Loucy (cell line): Measurements from ENCODE around the gene CDCA3.
"Not testable (repeated sequence)": the region's sequence is repeated elsewhere in the genome, so short reads cannot be mapped to it uniquely, and the experiment has no call there.

Source experiments
- CTCF ChIP-seq: fragments of 200-600 bp; sonication (generic); conservative IDR thresholded peaks from 2 replicates; pipeline ENCODE4 v1.5.1; 2014; ENCODE audit warnings: mild to moderate bottlenecking, antibody characterized with exemption, low read length
- EZH2phosphoT487 ChIP-seq: fragments of 200-600 bp; IDR thresholded peaks from 2 replicates; pipeline ENCODE4 v1.6.1; 2018; ENCODE audit warnings: antibody characterized with exemption, mild to moderate bottlenecking, moderate library complexity, borderline replicate concordance

- not testable (repeated sequence) for TF ChIP-seq CTCF, EZH2phosphoT487
These were observed 14.2 kb upstream of the CDCA3 start for GRCh38 chr12:6865307-6865706.
